Measurements from ENCODE around the gene CAMTA1. TPM values are rescaled to one million over a fixed set of nuclear protein-coding genes. Genes with fewer than 3 reads are reported as not detected.

Gene CAMTA1
- polyA plus RNA-seq, 1 experiment: 23.1 TPM

DNA sequence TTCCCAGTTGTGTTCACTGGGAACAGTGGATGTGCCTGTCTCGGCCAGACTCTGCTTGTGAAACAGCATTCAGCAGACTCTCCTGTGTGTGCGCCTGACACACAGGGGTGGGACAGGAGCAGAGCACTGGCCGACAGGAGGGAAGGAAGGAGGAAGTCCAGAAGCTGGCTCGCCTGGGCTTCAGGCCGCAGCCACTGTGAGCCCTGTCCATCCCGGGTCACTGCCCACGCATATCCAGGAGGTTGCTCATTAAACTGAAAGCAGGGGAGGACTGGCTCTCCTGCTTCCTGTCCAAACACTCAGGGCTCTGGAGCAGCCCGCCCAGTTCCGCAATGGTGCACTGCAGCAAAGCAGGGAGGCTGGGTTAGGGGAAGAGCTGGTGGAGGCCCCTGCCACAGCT, 767.1 kb downstream of the CAMTA1 start:
- H3K36me3 ChIP-seq (ENCODE audit: control insufficient read depth, insufficient read depth, low read length): no peaks in the 10 kb centered on the region
- ChIA-PET CTCF (interaction anchor here (0.7 to 1.4 kb wide), 2 partner anchors 14 to 458 kb away, joined by 3 read pairs; no protein-coding TSS in a partner anchor), POLR2A (no interaction called here)
- TF ChIP-seq, protein P1, sequence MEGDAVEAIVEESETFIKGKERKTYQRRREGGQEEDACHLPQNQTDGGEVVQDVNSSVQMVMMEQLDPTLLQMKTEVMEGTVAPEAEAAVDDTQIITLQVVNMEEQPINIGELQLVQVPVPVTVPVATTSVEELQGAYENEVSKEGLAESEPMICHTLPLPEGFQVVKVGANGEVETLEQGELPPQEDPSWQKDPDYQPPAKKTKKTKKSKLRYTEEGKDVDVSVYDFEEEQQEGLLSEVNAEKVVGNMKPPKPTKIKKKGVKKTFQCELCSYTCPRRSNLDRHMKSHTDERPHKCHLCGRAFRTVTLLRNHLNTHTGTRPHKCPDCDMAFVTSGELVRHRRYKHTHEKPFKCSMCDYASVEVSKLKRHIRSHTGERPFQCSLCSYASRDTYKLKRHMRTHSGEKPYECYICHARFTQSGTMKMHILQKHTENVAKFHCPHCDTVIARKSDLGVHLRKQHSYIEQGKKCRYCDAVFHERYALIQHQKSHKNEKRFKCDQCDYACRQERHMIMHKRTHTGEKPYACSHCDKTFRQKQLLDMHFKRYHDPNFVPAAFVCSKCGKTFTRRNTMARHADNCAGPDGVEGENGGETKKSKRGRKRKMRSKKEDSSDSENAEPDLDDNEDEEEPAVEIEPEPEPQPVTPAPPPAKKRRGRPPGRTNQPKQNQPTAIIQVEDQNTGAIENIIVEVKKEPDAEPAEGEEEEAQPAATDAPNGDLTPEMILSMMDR (IDR thresholded peaks at IDR 0.05; ENCODE audit: insufficient read depth, low read depth, low read length): no peak
- H3K4me3 ChIP-seq (ENCODE audit: low read depth, low read length): no peak overlapping the region
- no peaks in the 10 kb centered on the region; the same call in none of the 2 replicates for H3K27me3 ChIP-seq (ENCODE audit: control insufficient read depth, insufficient read depth, low read length)
- no peak for DNase-seq (ENCODE audit: low read depth)

DNA sequence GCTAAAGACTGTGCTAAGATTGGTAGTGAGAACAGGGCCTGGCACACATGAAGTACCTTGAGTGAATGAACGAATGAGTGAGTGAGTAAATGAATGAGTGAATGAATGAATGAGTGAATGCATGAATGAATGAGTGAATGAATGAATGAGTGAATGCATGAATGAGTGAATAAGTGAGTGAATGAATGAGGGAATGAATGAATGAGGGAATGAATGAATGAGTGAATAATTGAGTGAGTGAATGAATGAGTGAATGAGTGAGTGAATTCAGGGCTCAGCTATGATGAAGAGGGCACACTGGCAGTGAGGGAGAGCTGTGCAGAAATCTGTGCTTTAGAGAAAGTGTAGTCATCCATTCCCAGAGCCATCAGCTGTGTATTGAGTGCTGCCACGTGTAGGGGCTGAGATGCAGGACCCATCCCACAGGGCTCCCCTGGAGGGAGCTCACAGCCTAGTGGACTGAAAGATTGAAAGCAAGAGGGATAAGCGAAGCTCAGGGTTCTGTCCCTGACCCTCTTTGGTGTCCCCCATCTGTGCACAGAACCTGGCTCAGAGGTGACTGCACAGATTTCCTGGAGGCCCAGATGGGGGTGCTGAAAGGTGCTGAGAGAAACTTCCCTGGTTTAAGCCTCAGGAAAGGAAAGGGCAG, 767.9 kb downstream of the CAMTA1 start:
- ChIA-PET POLR2A (no interaction called here), CTCF (interaction anchor here (1.4 kb wide), 1 partner anchor 459 kb away, joined by 3 read pairs; no protein-coding TSS in a partner anchor)
- no peaks in the 10 kb centered on the region; the same call in none of the 2 replicates for H3K27me3 ChIP-seq (ENCODE audit: control insufficient read depth, insufficient read depth, low read length)
- no peaks in the 10 kb centered on the region for H3K36me3 ChIP-seq (ENCODE audit: control insufficient read depth, insufficient read depth, low read length)
- H3K4me3 ChIP-seq (ENCODE audit: low read depth, low read length): no peak overlapping the region
- TF ChIP-seq, protein P1 (IDR thresholded peaks at IDR 0.05; ENCODE audit: insufficient read depth, low read depth, low read length): no peak
- no peak for DNase-seq (ENCODE audit: low read depth)

DNA sequence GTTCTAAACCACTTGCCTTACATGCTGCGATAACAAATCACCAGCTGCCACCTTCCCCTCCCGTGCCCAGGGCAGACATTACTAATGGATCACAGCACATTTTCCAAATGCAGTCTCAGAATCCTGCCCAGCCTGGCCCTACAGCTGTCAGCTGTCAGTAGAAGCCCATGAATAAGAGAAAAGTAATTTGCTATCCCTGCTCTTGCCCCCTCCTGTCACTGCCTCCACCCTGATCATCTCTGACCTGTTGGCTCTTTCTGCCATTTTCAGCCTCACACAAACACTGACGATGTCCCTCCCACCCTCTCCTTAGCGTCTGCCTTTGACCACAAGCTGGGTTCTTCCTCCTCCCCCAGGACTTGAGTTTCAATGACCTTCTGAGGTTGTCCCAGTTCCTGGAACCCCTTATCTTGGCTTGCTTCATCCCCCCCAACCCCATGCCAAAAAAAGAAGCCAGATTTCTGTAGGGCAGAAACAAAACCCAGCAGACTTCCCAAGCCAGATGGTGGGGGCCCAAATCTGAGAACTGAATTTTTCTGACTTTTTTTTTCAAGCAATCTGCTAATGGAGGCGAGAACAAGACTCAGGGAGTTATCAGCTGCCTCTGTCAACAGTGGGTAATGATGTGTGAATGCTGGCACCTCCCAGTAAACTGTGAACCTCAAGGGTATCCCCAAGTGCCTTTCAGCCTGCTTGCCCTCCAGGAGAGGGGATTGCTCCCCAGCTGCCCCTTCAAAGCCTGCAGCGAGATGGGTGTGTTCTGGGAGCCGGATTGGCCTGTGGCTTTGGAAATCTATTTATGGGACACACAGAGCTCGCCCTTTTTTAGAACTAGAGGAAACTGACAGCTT, 769.4 kb downstream of the CAMTA1 start:
- no peaks in the 10 kb centered on the region for H3K36me3 ChIP-seq (ENCODE audit: control insufficient read depth, insufficient read depth, low read length)
- no peak overlapping the region for H3K4me3 ChIP-seq (ENCODE audit: low read depth, low read length)
- POLR2A ChIA-PET: no interaction called here
- TF ChIP-seq, protein P1 (IDR thresholded peaks at IDR 0.05; ENCODE audit: insufficient read depth, low read depth, low read length): no peak
- H3K27me3 ChIP-seq (ENCODE audit: control insufficient read depth, insufficient read depth, low read length): no peaks in the 10 kb centered on the region; the same call in none of the 2 replicates
- no peak for DNase-seq (ENCODE audit: low read depth)
- CTCF ChIA-PET: interaction anchor here (0.6 kb wide), 1 partner anchor 24 kb away, joined by 3 read pairs; no protein-coding TSS in a partner anchor

DNA sequence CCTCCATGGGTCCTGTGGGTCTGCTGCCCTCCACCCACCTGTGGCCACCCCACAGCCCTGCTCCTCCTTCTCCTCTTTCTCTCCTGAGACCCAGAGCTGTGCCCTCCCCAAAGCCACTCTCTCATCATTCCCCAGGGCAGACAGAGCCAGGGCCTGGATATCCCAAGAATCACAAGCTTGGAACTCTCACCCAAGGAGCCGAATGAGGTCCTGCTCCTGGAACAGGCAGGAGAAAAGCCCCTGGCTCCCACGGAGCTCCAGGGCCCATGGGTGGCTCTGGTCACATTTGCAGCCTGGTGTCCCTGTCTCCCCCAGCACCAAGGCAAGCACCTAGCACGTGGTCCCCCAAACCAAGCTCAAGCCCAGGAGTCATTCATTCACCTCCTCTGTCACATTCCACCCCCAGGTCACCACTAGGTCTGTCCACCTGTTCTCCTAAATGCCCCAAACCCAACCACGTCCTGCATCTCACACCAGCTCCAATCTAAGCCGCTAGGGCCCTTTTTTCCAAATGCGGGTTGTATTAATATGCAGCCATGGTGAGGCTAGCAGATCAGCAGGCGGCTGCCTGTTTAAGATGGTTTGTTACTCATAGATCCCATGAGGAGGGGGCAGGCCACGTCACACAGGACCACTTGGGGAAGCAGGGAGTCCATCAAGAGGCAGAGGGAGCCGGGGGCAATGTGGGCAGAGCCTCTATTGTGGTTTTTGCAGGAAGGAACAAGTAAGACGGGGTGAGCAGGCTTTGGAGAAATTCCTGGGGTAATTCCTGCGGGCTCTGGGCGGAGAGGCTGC, 770.3 kb downstream of the CAMTA1 start:
- DNase-seq (ENCODE audit: low read depth): no peak
- Histone ChIP-seq H3K4me3 (ENCODE audit: low read depth, low read length) (no peak overlapping the region), H3K27me3 (ENCODE audit: control insufficient read depth, insufficient read depth, low read length) (no peaks in the 10 kb centered on the region; the same call in none of the 2 replicates), H3K36me3 (ENCODE audit: control insufficient read depth, insufficient read depth, low read length) (no peaks in the 10 kb centered on the region)
- ChIA-PET POLR2A (no interaction called here), CTCF (no interaction called here)
- TF ChIP-seq, protein P1 (IDR thresholded peaks at IDR 0.05; ENCODE audit: insufficient read depth, low read depth, low read length): no peak
